HG03571 (cell line): Measurements from ENCODE around the gene FARS2.

Source experiments
- ATAC-seq: cut with Tn5 transposase; IDR thresholded peaks from one replicate; pipeline ENCODE4 v1.9.1; 2021; ENCODE audit not compliant: unreplicated experiment

FARS2 gene

GRCh38 chr6:5285081-5285480 lies 23.8 kb downstream of the FARS2 start:
- no peak for ATAC-seq

- ATAC-seq, result no peak
These were observed 24.2 kb downstream of the FARS2 start for GRCh38 chr6:5285526-5285925.

- ATAC-seq, result no peak
These were observed 25.5 kb downstream of the FARS2 start for GRCh38 chr6:5286780-5287179.

- ATAC-seq, result no peak
These were observed 26.1 kb downstream of the FARS2 start for GRCh38 chr6:5287205-5287965.

- ATAC-seq, result no peak
These were observed 26.6 kb downstream of the FARS2 start for GRCh38 chr6:5287966-5288297.

- no peak for ATAC-seq
These were observed 28.8 kb downstream of the FARS2 start for GRCh38 chr6:5290097-5290496.

- no peak for ATAC-seq
These were observed 29.2 kb downstream of the FARS2 start for GRCh38 chr6:5290500-5290899.

GRCh38 chr6:5292154-5292553 lies 30.8 kb downstream of the FARS2 start:
- ATAC-seq, result no peak

GRCh38 chr6:5293692-5294091 lies 32.4 kb downstream of the FARS2 start:
- no peak for ATAC-seq

- no peak for ATAC-seq
These were observed 33.3 kb downstream of the FARS2 start for GRCh38 chr6:5294392-5295211.

- ATAC-seq, result no peak
These were observed 34.3 kb downstream of the FARS2 start for GRCh38 chr6:5295623-5296022.

- ATAC-seq, result no peak
These were observed 39.0 kb downstream of the FARS2 start for GRCh38 chr6:5300206-5300764.

- peak; percentile 90 for ATAC-seq
These were observed 41.1 kb downstream of the FARS2 start for GRCh38 chr6:5302220-5302946.

GRCh38 chr6:5302995-5303622 lies 41.8 kb downstream of the FARS2 start:
- ATAC-seq, result peak; percentile 64

- ATAC-seq, result no peak
These were observed 42.4 kb downstream of the FARS2 start for GRCh38 chr6:5303682-5304081.

- no peak for ATAC-seq
These were observed 44.8 kb downstream of the FARS2 start for GRCh38 chr6:5305968-5306626.

GRCh38 chr6:5307058-5307457 lies 45.7 kb downstream of the FARS2 start:
- ATAC-seq, result no peak

GRCh38 chr6:5308066-5308465 lies 46.8 kb downstream of the FARS2 start:
- ATAC-seq, result no peak

GRCh38 chr6:5314191-5314865 lies 53.0 kb downstream of the FARS2 start:
- no peak for ATAC-seq

- no peak for ATAC-seq
These were observed 54.6 kb downstream of the FARS2 start for GRCh38 chr6:5315881-5316280.
